Activated naive CD4-positive, alpha-beta T cell (primary cell): ENCODE data around the gene AKR7A2.

Experiments
- DNase-seq, 4 experiments: peaks; one replicate each; lab custom pipeline; 2025; lab: John Stamatoyannopoulos, UW

AKR7A2 gene

GRCh38 chr1:19325958-19326747 lies 14.2 kb upstream of the AKR7A2 start:
- DNase-seq, result no peak

GRCh38 chr1:19325368-19325957 lies 13.5 kb upstream of the AKR7A2 start:
- no peak for DNase-seq

GRCh38 chr1:19324665-19324990 lies 12.7 kb upstream of the AKR7A2 start:
- DNase-seq, result no peak

- DNase-seq, result no peak
These were observed 12.2 kb upstream of the AKR7A2 start for GRCh38 chr1:19323987-19324664.

GRCh38 chr1:19322481-19322880 lies 10.5 kb upstream of the AKR7A2 start:
- DNase-seq, result no peak

GRCh38 chr1:19321071-19321470 lies 9.1 kb upstream of the AKR7A2 start:
- DNase-seq, result no peak

- DNase-seq, result no peak
These were observed 7.3 kb upstream of the AKR7A2 start for GRCh38 chr1:19319196-19319595.

- no peak for DNase-seq
These were observed 5.4 kb upstream of the AKR7A2 start for GRCh38 chr1:19317126-19317910.

- DNase-seq, result no peak
These were observed 3.6 kb upstream of the AKR7A2 start for GRCh38 chr1:19315378-19316198.

- DNase-seq, result no peak
These were observed 2.3 kb upstream of the AKR7A2 start for GRCh38 chr1:19313961-19314882.

GRCh38 chr1:19313636-19313959 lies 1.7 kb upstream of the AKR7A2 start:
- DNase-seq, result no peak

- no peak for DNase-seq
These were observed 1.1 kb upstream of the AKR7A2 start for GRCh38 chr1:19312782-19313635.

- no peak for DNase-seq
These were observed 427 bp downstream of the AKR7A2 start for GRCh38 chr1:19311503-19311930.

GRCh38 chr1:19310720-19311502 lies 1.0 kb downstream of the AKR7A2 start:
- no peak for DNase-seq

GRCh38 chr1:19310061-19310460 lies 1.9 kb downstream of the AKR7A2 start:
- DNase-seq, result no peak

- DNase-seq, result no peak
These were observed 2.7 kb downstream of the AKR7A2 start for GRCh38 chr1:19309123-19309813.

GRCh38 chr1:19308509-19308907 lies 3.4 kb downstream of the AKR7A2 start:
- no peak for DNase-seq

GRCh38 chr1:19307794-19308508 lies 4.0 kb downstream of the AKR7A2 start:
- DNase-seq, result no peak
